A549 (cell line): ENCODE results near the gene SLC4A7. TPM values are rescaled to one million over a fixed set of nuclear protein-coding genes. Genes with fewer than 3 reads are reported as not detected.

Experiments used
- ATAC-seq, 2 experiments: fragments of 200-7000 bp in 1 of 2; fragments of >200 bp in 1 of 2; cut with Nextera tagmentation in 1 of 2; cut with Tn5 transposase in 1 of 2; 3 replicates each; pipeline versions ENCODE4 v1.8.0 to v1.9.1; 2018 to 2020; ENCODE audit warnings: mild to moderate bottlenecking in 1 of 2, moderate library complexity in 1 of 2
- CTCF ChIA-PET: fragments of 300-600 bp; sonication (Branson Sonifier 250); formaldehyde crosslinking; extraction: SDS; loops from one replicate; lab custom pipeline; 2021; ENCODE audit warnings: antibody characterized with exemption, inconsistent platforms; lab: Yijun Ruan, JAX
- POLR2A ChIA-PET: fragments of 350-600 bp; formaldehyde crosslinking; extraction: SDS; loops from one replicate; lab custom pipeline; 2021; ENCODE audit warnings: antibody characterized with exemption, inconsistent platforms; lab: Yijun Ruan, JAX
- DNase-seq, 2 experiments: peaks; one replicate each; pipeline versions ENCODE4 v3.0.0 to v3.0.0-alpha.2; 2011 to 2016; ENCODE audit warnings: low read depth in 1 of 2, low spot score in 1 of 2
- FAIRE-seq: peaks from 2 replicates; lab custom pipeline; 2011; peaks lifted over from hg19 to GRCh38; lab: Jason Lieb, UNC
- H3K27ac ChIP-seq, 2 experiments: fragments of >200 bp; sonication (Bioruptor Twin); formaldehyde crosslinking; 3 replicates each; pipeline ENCODE4 v1.5.1; 2016 to 2017
- H3K4me1 ChIP-seq: fragments of >200 bp; sonication (Bioruptor Twin); formaldehyde crosslinking; 3 replicates; pipeline ENCODE4 v1.6.1; 2016
- H3K4me2 ChIP-seq: fragments of >200 bp; sonication (Bioruptor Twin); formaldehyde crosslinking; 3 replicates; pipeline ENCODE4 v1.6.1; 2016
- H3K4me3 ChIP-seq: fragments of >200 bp; sonication (Bioruptor Twin); formaldehyde crosslinking; 3 replicates; pipeline ENCODE4 v1.5.1; 2016
- H3K9me3 ChIP-seq: fragments of >200 bp; sonication (Bioruptor Twin); formaldehyde crosslinking; 3 replicates; pipeline ENCODE4 v1.6.1; 2016
- BHLHE40 ChIP-seq: IDR thresholded peaks from 2 replicates; pipeline ENCODE4 v1.6.1; 2012; ENCODE audit warnings: low read depth, low read length, inconsistent platforms
- CBX2 ChIP-seq: fragments of 200-600 bp; sonication (generic); IDR thresholded peaks from 2 replicates; pipeline ENCODE4 v1.6.1; 2016; ENCODE audit warnings: low read depth, mild to moderate bottlenecking, borderline replicate concordance
- CEBPB ChIP-seq, 2 experiments: fragments of >200 bp in 1 of 2; sonication (Bioruptor Twin) in 1 of 2; formaldehyde crosslinking in 1 of 2; IDR thresholded peaks; 2 replicates each; pipeline ENCODE4 v1.6.1; 2012 to 2016
- EHF ChIP-seq: fragments of 250-450 bp; sonication (Bioruptor Pico); IDR thresholded peaks from 2 replicates; pipeline ENCODE4 v1.5.0; 2020; ENCODE audit warnings: mild to moderate bottlenecking
- EHMT2 ChIP-seq: fragments of 200-600 bp; sonication (generic); IDR thresholded peaks from 2 replicates; pipeline ENCODE4 v1.6.1; 2016; ENCODE audit warnings: antibody characterized with exemption, low read depth, mild to moderate bottlenecking, moderate library complexity
- ELK1 ChIP-seq: fragments of 150-350 bp; IDR thresholded peaks from 2 replicates; pipeline ENCODE4 v1.6.1; 2014; ENCODE audit warnings: low read depth, mild to moderate bottlenecking, low read length
- EP300 ChIP-seq, 2 experiments: fragments of >200 bp; sonication (Bioruptor Twin); formaldehyde crosslinking; IDR thresholded peaks; 2 replicates in 1 of 2; 3 replicates in 1 of 2; pipeline ENCODE4 v1.6.1; 2016 to 2017
- FOSB ChIP-seq: fragments of 250-450 bp; sonication (Bioruptor Pico); IDR thresholded peaks from 2 replicates; pipeline ENCODE4 v1.5.0; 2020; ENCODE audit warnings: mild to moderate bottlenecking, moderate library complexity
- FOXS1 ChIP-seq: fragments of 250-450 bp; sonication (Bioruptor Pico); IDR thresholded peaks from 2 replicates; pipeline ENCODE4 v1.5.0; 2020; ENCODE audit warnings: mild to moderate bottlenecking, moderate library complexity
- GATA3 ChIP-seq: IDR thresholded peaks from 2 replicates; pipeline ENCODE4 v1.6.1; 2012; ENCODE audit warnings: borderline replicate concordance
- HOXA7 ChIP-seq: fragments of 250-450 bp; sonication (Bioruptor Pico); IDR thresholded peaks from 2 replicates; pipeline ENCODE4 v1.5.0; 2020; ENCODE audit warnings: mild to moderate bottlenecking, moderate library complexity
- HOXB5 ChIP-seq: fragments of 250-450 bp; sonication (Bioruptor Pico); IDR thresholded peaks from 2 replicates; pipeline ENCODE4 v1.5.0; 2020; ENCODE audit warnings: mild to moderate bottlenecking, moderate library complexity
- KDM5A ChIP-seq: fragments of 200-600 bp; sonication (generic); IDR thresholded peaks from 2 replicates; pipeline ENCODE4 v1.6.1; 2016; ENCODE audit warnings: antibody characterized with exemption, mild to moderate bottlenecking
- MYC ChIP-seq: IDR thresholded peaks from 2 replicates; pipeline ENCODE4 v1.6.1; 2012; ENCODE audit warnings: mild to moderate bottlenecking, inconsistent platforms, low read length, improper control_type of control experiment, borderline replicate concordance
- NFE2L2 ChIP-seq: fragments of 150-350 bp; conservative IDR thresholded peaks from 2 replicates; pipeline ENCODE4 v1.6.1; 2014; ENCODE audit warnings: low read length
- NR3C1 ChIP-seq: fragments of >200 bp; sonication (Bioruptor Twin); formaldehyde crosslinking; IDR thresholded peaks from 3 replicates; pipeline ENCODE4 v1.6.1; 2017
- PBX3 ChIP-seq: IDR thresholded peaks from 2 replicates; pipeline ENCODE4 v1.6.1; 2012
- POLR2A ChIP-seq: IDR thresholded peaks from 2 replicates; pipeline ENCODE4 v1.6.1; 2012; ENCODE audit warnings: mild to moderate bottlenecking, low read length
- POLR2AphosphoS2 ChIP-seq: conservative IDR thresholded peaks from 2 replicates; pipeline ENCODE4 v1.6.1; 2012; ENCODE audit warnings: low read length, improper control_type of control experiment, inconsistent platforms
- RAD21 ChIP-seq, 2 experiments: fragments of >200 bp in 1 of 2; sonication (Bioruptor Twin) in 1 of 2; formaldehyde crosslinking in 1 of 2; IDR thresholded peaks in 1 of 2; conservative IDR thresholded peaks in 1 of 2; 2 replicates in 1 of 2; 3 replicates in 1 of 2; pipeline ENCODE4 v1.6.1; 2012 to 2018; ENCODE audit warnings: inconsistent platforms in 1 of 2
- REST ChIP-seq: fragments of 200-600 bp; sonication (generic); IDR thresholded peaks from 2 replicates; pipeline ENCODE4 v1.6.1; 2016; ENCODE audit warnings: antibody characterized with exemption, mild to moderate bottlenecking, moderate library complexity
- RNF2 ChIP-seq: fragments of 200-600 bp; sonication (generic); IDR thresholded peaks from 2 replicates; pipeline ENCODE4 v1.6.1; 2016; ENCODE audit warnings: low read depth, mild to moderate bottlenecking, antibody characterized with exemption, moderate library complexity, borderline replicate concordance
- ZFP36 ChIP-seq: fragments of 450-650 bp; IDR thresholded peaks from 2 replicates; pipeline ENCODE4 v1.6.1; 2014; ENCODE audit warnings: borderline replicate concordance; ENCODE audit not compliant: partially characterized antibody
- ZNF302 ChIP-seq: fragments of 250-450 bp; sonication (Bioruptor Pico); IDR thresholded peaks from 2 replicates; pipeline ENCODE4 v1.9.0; 2021; ENCODE audit warnings: inconsistent platforms, mild to moderate bottlenecking, moderate library complexity
- ZSCAN20 ChIP-seq: fragments of 250-450 bp; sonication (Bioruptor Pico); IDR thresholded peaks from 2 replicates; pipeline ENCODE4 v1.8.0; 2022; ENCODE audit warnings: mild to moderate bottlenecking, moderate library complexity
- WGBS: methylation state at CpG from one replicate; pipeline ENCODE4 v1.1.6; 2017; ENCODE audit errors: missing lambda C conversion rate; 5-methylcytosine and 5-hydroxymethylcytosine counted together
- polyA plus RNA-seq, 4 experiments: library from polyadenylated mRNA; depleted of rRNA in 3 of 4; stranded (reverse); fragments of >200 nt; fragmentation: RNase III in 1 of 4; extraction: RNeasy Plus Mini Kit Qiagen cat#74134 plus additional on column Dnase treatment in 1 of 4; gene quantifications; 2 replicates in 3 of 4; 3 replicates in 1 of 4; pipeline ENCODE4 v1.2.3, GENCODE V29; 2011 to 2017
- TF ChIP-seq, protein P1 (sequence below): IDR thresholded peaks from 2 replicates; pipeline ENCODE4 v1.6.1; 2012

Gene SLC4A7
- polyA plus RNA-seq, 2 of the 4 experiments (the other 2 are of a cell fraction): 35.1 to 70.2 TPM

- peaks cover 12% of the 10 kb centered on the region for H3K4me1 ChIP-seq
- TF ChIP-seq EHMT2 (no peak), EP300 (IDR thresholded peaks at IDR 0.05) (no peak), EHF (CRISPR knock-in tag) (no peak), ZFP36 (no peak), POLR2A (no peak), ZSCAN20 (CRISPR knock-in tag) (no peak), RNF2 (no peak), NFE2L2 (no peak), FOSB (no peak), CBX2 (no peak), HOXB5 (CRISPR knock-in tag) (no peak), KDM5A (no peak), PBX3 (no peak), MYC (no peak), POLR2AphosphoS2 (no peak), CEBPB (IDR thresholded peaks at IDR 0.05) (no peak), ZNF302 (CRISPR knock-in tag) (no peak), BHLHE40 (no peak), REST (no peak)
- TF ChIP-seq, protein P1, sequence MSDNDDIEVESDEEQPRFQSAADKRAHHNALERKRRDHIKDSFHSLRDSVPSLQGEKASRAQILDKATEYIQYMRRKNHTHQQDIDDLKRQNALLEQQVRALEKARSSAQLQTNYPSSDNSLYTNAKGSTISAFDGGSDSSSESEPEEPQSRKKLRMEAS: no peak
- POLR2A ChIA-PET: no interaction called here
- no peak overlapping the region for H3K4me2 ChIP-seq
- FAIRE-seq (no peak), DNase-seq (no peak), ATAC-seq (no peak)
- H3K27ac ChIP-seq: no peak overlapping the region
- CTCF ChIA-PET: no interaction called here
- 88% methylated on average over 1 of the region's 1 CpG for WGBS
- H3K4me3 ChIP-seq: no peak overlapping the region
- no peaks in the 10 kb centered on the region for H3K9me3 ChIP-seq
Observed at GRCh38 chr3:27387625-27388024, 96.6 kb downstream of the SLC4A7 start.

GRCh38 chr3:27385504-27385903 is 98.7 kb downstream of the SLC4A7 start:
- POLR2A ChIA-PET: no interaction called here
- CTCF ChIA-PET: no interaction called here
- no peak overlapping the region for H3K27ac ChIP-seq
- FAIRE-seq (no peak), ATAC-seq (no peak), DNase-seq (no peak)
- no peak overlapping the region for H3K4me3 ChIP-seq
- H3K4me1 ChIP-seq: no peaks in the 10 kb centered on the region
- no peak overlapping the region for H3K4me2 ChIP-seq
- TF ChIP-seq GATA3: no peak
- no peaks in the 10 kb centered on the region for H3K9me3 ChIP-seq

DNA sequence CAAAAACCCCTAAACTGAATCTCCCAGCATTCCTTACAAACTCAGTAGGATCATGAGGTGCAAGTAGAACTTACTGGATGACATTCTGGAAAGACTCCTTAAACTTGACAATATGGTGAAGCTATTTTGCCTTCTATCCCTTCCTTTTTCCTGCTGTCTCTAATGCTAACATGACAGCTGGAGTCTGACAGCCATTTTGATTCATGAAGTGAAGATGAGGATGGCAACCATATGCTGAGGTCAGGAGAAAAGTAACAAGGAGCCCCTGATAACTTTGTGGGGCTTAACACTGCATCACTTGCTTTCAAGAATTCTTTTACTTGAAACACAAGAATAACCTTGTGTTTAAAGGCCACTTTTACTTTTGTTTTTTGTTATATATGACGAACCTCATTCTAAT is 100.0 kb downstream of the SLC4A7 start:
- 98% methylated on average over 1 of the region's 1 CpG for WGBS
- Histone ChIP-seq H3K4me2 (no peak overlapping the region), H3K27ac (no peak overlapping the region), H3K4me1 (no peaks in the 10 kb centered on the region), H3K4me3 (no peak overlapping the region), H3K9me3 (no peaks in the 10 kb centered on the region)
- ChIA-PET CTCF (no interaction called here), POLR2A (no interaction called here)
- no peak for FAIRE-seq
- no peak for ATAC-seq
- DNase-seq: no peak
- TF ChIP-seq ELK1 (no peak), FOSB (no peak), EP300 (IDR thresholded peaks at IDR 0.05) (no peak), RAD21 (conservative IDR thresholded peaks at IDR 0.05 in 1 of 2, IDR thresholded peaks at IDR 0.05 in 1 of 2) (no peak), REST (no peak), HOXA7 (no peak), FOXS1 (CRISPR knock-in tag) (no peak), MYC (no peak), BHLHE40 (no peak), NR3C1 (no peak)
